Astrocyte of the cerebellum (primary cell): ENCODE measurements around the gene COL23A1.

ENCODE experiments used
- DNase-seq: peaks from one replicate; pipeline ENCODE4 v3.0.0-alpha.2; 2011; ENCODE audit warnings: low read depth
- H3K4me3 ChIP-seq: 2 replicates; pipeline ENCODE4 v1.5.1; 2011; ENCODE audit warnings: mild to moderate bottlenecking, low read depth, low read length, moderate library complexity
- in situ Hi-C: cut with HindIII; loops from 2 replicates; pipeline ENCODE4 v1.10.0; 2017; ENCODE audit warnings: low sequenced_read_pairs
- TF ChIP-seq, protein P1 (sequence below): IDR thresholded peaks from 2 replicates; pipeline ENCODE4 v1.5.1; 2012; ENCODE audit warnings: low read length, low read depth, moderate library complexity, mild to moderate bottlenecking; ENCODE audit errors: missing control alignments

The COL23A1 gene

DNA sequence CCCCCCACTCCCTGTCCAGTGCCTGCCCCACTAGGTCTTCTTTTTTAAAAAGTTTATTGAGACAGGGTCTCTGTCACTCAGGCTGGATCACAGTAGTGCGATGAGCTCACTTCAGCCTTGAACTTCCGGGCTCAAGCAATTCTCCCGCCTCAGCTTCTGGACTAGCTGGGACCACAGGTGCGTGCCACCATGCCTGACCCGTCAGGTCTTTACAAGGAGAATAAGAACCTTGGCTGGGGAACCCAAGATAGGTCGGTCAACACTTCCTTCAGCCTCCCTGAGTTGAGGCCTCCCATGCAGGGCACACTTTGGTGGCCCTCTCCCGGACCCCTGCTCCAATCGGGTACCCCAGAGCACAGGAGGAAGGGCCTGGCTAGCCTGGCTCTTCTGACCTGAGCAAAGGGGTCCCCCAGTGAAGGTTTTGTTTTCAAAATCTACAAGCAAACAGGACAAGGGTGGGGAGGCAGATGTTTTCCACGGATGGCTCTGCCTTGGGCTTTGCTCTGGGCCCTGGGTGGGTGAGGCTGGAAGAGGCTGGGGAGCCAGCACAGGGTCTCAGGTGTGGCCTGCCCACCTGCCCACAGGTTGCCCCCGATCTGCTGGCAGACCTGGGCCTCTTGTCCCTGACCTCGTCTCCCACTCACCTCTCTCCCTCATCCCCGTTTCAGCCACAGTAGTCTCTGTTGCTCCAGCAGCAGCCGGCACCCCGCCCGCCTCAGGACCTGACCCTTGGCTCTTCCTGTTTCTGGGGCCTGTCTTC, 248.9 kb downstream of the COL23A1 start:
- in situ Hi-C loops = no loop called here
- H3K4me3 ChIP-seq = no peak overlapping the region
- no peak for DNase-seq
- TF ChIP-seq, protein P1, sequence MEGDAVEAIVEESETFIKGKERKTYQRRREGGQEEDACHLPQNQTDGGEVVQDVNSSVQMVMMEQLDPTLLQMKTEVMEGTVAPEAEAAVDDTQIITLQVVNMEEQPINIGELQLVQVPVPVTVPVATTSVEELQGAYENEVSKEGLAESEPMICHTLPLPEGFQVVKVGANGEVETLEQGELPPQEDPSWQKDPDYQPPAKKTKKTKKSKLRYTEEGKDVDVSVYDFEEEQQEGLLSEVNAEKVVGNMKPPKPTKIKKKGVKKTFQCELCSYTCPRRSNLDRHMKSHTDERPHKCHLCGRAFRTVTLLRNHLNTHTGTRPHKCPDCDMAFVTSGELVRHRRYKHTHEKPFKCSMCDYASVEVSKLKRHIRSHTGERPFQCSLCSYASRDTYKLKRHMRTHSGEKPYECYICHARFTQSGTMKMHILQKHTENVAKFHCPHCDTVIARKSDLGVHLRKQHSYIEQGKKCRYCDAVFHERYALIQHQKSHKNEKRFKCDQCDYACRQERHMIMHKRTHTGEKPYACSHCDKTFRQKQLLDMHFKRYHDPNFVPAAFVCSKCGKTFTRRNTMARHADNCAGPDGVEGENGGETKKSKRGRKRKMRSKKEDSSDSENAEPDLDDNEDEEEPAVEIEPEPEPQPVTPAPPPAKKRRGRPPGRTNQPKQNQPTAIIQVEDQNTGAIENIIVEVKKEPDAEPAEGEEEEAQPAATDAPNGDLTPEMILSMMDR = no peak

DNA sequence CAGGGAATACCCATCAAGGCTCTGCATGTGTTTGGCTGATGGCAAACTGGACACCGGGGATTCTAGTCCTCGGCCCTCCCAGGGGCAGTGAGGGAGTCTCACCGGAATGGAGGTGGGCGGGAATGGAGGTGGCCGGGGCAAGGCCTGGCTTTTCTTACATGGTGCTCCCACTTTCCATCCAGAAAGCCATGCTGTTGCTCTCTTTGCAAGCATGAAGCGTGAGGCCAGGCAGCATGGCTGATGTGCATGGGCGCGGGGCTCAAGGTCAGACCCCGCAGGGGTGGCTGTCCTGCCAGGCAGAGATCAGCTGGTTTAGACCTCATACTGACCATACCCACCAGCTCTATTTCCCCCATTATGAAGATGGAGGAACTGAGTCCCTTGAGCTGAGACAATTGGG, 249.6 kb downstream of the COL23A1 start:
- no peak for DNase-seq
- in situ Hi-C loops = no loop called here
- no peak overlapping the region for H3K4me3 ChIP-seq
- TF ChIP-seq, protein P1 = no peak

DNA sequence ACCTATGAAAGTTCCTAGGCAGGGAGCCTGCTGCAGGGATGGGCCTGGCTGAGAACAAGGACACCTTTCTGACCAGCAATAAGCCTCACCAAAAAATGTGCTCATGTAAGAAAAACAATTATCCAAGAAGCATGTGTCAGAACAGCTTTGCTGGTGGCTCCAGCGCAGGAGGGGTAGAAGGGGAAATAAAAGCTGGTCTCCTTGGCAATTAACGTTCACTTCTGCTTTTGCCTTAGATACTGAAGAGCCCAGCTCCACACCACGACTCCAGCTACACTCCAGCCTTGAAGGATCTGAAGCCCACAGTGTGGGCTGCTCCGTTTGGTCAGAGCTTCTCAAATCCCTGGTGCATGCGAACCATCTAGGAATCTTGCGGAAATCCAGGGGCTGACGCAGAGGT, 250.0 kb downstream of the COL23A1 start:
- H3K4me3 ChIP-seq = no peak overlapping the region
- in situ Hi-C loops = no loop called here
- TF ChIP-seq, protein P1 = no peak
- DNase-seq = no peak

DNA sequence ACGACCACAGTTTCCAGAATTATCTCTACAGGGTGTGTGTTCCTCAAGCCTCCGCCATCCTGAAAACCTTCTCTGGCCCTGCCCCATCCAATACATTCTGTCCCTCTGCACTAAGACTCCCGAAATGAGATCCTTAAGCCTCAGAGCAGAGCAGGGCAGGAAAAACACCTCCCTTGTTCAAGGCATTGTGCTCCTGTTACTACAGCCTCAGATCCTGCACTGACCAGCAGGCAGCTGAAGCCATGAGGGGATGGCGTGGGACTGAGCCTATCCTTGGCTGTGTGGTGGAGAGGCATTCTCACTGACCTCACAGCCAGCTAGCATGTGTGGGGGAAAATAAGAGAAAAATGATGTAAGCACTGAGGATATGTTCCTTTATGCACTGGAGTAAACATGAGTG, 250.9 kb downstream of the COL23A1 start:
- TF ChIP-seq, protein P1 = no peak
- no peak for DNase-seq
- in situ Hi-C loops = no loop called here
- H3K4me3 ChIP-seq = no peak overlapping the region

DNA sequence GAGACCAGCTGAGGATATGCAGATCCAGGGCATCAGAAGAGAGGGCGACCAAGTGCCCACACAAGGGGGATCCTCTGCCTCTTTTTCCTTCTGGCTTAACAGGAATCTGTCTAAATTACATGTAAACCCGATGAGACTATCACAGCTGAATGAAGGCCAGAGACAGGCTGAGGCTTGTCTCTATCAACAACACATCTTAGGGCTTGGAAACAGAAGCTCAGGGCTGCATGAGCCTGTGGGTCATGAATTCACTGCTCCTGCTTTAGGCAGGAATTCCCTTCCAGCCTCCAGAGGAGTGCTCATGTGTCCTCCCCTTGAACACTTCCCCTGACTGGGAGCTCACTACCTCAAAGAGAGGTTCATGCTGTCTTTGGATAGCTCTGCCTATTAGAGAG, 251.4 kb downstream of the COL23A1 start:
- no peak for DNase-seq
- in situ Hi-C loops = no loop called here
- TF ChIP-seq, protein P1 = no peak
- no peak overlapping the region for H3K4me3 ChIP-seq

DNA sequence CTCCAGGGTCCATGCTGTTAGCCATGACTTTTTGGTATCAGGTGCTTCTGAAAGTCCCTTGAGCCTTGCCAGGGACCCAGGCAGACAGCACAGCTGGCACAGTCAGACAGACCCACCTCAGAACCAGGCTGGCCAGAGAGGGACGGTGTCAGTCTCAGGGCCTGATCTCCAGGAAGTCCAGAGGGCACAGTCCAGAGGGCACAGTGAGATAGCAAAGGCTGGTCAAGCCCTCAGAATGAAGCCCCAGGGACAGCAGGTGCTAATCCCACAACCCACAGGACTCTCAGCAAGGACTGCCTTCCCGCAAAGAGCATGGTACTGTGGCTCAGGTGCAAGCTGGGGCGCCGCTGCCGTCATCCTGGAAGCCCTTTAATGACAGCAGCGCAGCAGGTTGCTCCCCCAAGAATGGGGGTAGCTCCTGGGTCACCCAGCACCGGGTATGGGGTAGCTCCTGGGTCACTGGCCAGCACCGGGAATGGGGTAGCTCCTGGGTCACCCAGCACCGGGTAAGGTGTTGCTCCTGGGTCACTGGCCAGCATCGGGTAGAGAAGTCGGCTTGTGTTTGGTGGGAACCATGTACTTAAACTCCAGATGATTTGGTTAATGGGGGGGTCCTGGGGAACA, 252.0 kb downstream of the COL23A1 start:
- in situ Hi-C loops = no loop called here
- no peak for DNase-seq
- TF ChIP-seq, protein P1 = no peak
- H3K4me3 ChIP-seq = no peak overlapping the region
